CD4-positive, CD25-positive, alpha-beta regulatory T cell (primary cell): ENCODE results near the gene SRSF8. TPM values are rescaled to one million over a fixed set of nuclear protein-coding genes. Genes with fewer than 3 reads are reported as not detected.

Source experiments
- ATAC-seq, 2 donors: fragments of 150-1000 bp; cut with Tn5 transposase; one replicate each; pipeline ENCODE4 v1.10.0; 2021; ENCODE audit warnings: low read depth in 2 of 2, moderate number of reproducible peaks in 2 of 2, moderate library complexity in 1 of 2
- DNase-seq, 3 donors: peaks; one replicate each; pipeline versions ENCODE4 v3.0.0 to v3.0.0-alpha.2; 2012 to 2022; ENCODE audit warnings: mixed read lengths in 1 of 3
- H3K27ac ChIP-seq: one replicate; pipeline ENCODE4 v1.7.0; 2013; ENCODE audit warnings: mild to moderate bottlenecking, low read length; ENCODE audit not compliant: insufficient read depth, poor library complexity, severe bottlenecking
- H3K27me3 ChIP-seq: one replicate; pipeline ENCODE4 v1.7.0; 2013; ENCODE audit warnings: low read length; ENCODE audit not compliant: control insufficient read depth, insufficient read depth
- H3K36me3 ChIP-seq: one replicate; pipeline ENCODE4 v1.7.0; 2013; ENCODE audit warnings: mild to moderate bottlenecking, low read length, moderate library complexity; ENCODE audit not compliant: control insufficient read depth, insufficient read depth
- H3K4me1 ChIP-seq: 2 replicates; pipeline ENCODE4 v1.7.0; 2013; ENCODE audit warnings: mild to moderate bottlenecking, low read length; ENCODE audit not compliant: insufficient read depth, control insufficient read depth, poor library complexity, severe bottlenecking
- H3K4me3 ChIP-seq: one replicate; pipeline ENCODE4 v1.7.0; 2013; ENCODE audit warnings: low read depth, mild to moderate bottlenecking, low read length, moderate library complexity
- H3K9me3 ChIP-seq, 2 experiments: 1 replicate in 1 of 2; 2 replicates in 1 of 2; pipeline ENCODE4 v1.7.0; 2013; ENCODE audit warnings: low read length in 2 of 2, mild to moderate bottlenecking in 1 of 2, moderate library complexity in 1 of 2; ENCODE audit not compliant: control insufficient read depth in 2 of 2
- H3K27ac Mint-ChIP-seq, 3 donors: one replicate each; pipeline ENCODE4 v1.8.0; 2020 to 2022; ENCODE audit warnings: mild to moderate bottlenecking in 3 of 3, mixed read lengths in 3 of 3, moderate library complexity in 2 of 3
- H3K27me3 Mint-ChIP-seq: one replicate; pipeline ENCODE4 v1.8.0; 2022; ENCODE audit warnings: mild to moderate bottlenecking, mixed read lengths
- H3K36me3 Mint-ChIP-seq: one replicate; pipeline ENCODE4 v1.8.0; 2020; ENCODE audit warnings: mixed read lengths
- H3K4me1 Mint-ChIP-seq, 4 donors: one replicate each; pipeline ENCODE4 v1.8.0; 2020 to 2022; ENCODE audit warnings: mixed read lengths in 4 of 4, mild to moderate bottlenecking in 1 of 4
- H3K4me3 Mint-ChIP-seq, 4 donors: one replicate each; pipeline ENCODE4 v1.8.0; 2020 to 2022; ENCODE audit warnings: mild to moderate bottlenecking in 4 of 4, mixed read lengths in 4 of 4, moderate library complexity in 3 of 4
- H3K9me3 Mint-ChIP-seq, 7 donors: one replicate each; pipeline ENCODE4 v1.8.0; 2020 to 2022; ENCODE audit warnings: mixed read lengths in 7 of 7, mild to moderate bottlenecking in 3 of 7, moderate library complexity in 2 of 7
- polyA plus RNA-seq, 4 donors: library from polyadenylated mRNA; unstranded; fragments of 300-500 nt; fragmentation: Illumina TruSeq; gene quantifications; one replicate each; pipeline ENCODE4 v1.2.3, GENCODE V29; 2021
- total RNA-seq: library from RNA; stranded (reverse); gene quantifications from one replicate; pipeline ENCODE4 v1.2.3, GENCODE V29; 2022

SRSF8 gene
- total and polyA plus RNA-seq, 5 donors from 2014 or later: 57.4 to 145 (median 132) TPM

DNA sequence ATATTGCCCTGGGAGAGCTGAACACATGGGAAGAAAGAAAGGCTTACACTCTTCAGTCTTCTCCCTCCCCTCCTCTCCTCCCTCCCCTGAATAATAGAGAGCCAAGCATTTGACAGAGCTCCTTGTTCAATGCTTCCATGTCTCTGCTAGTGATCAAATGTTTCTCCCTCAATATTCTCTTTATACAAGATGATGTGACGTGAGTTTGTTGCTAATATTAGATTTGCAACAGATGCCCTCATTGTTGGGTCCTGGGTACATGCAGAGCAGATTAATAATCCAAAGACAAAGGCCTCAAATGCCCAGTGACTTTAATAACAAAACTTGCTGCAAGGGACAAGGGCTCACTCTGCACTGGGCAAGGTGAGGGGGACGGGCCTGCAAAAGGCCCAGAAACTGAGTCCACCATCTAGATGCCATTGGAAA, 15.9 kb downstream of the SRSF8 start:
- no peaks in the 10 kb centered on the region for H3K9me3 Mint-ChIP-seq
- ATAC-seq (no peak), DNase-seq (no peak)
- no peak overlapping the region for H3K27ac Mint-ChIP-seq
- H3K4me3 Mint-ChIP-seq: no peak overlapping the region
- no peaks in the 10 kb centered on the region for H3K4me1 ChIP-seq
- H3K9me3 ChIP-seq: no peaks in the 10 kb centered on the region
- H3K36me3 ChIP-seq: no peaks in the 10 kb centered on the region
- H3K27ac ChIP-seq: no peak overlapping the region
- no peak overlapping the region for H3K4me3 ChIP-seq
- no peaks in the 10 kb centered on the region for H3K4me1 Mint-ChIP-seq
- H3K36me3 Mint-ChIP-seq: no peaks in the 10 kb centered on the region
- peaks cover 7% of the 10 kb centered on the region for H3K27me3 Mint-ChIP-seq
- peaks cover 3% of the 10 kb centered on the region for H3K27me3 ChIP-seq

DNA sequence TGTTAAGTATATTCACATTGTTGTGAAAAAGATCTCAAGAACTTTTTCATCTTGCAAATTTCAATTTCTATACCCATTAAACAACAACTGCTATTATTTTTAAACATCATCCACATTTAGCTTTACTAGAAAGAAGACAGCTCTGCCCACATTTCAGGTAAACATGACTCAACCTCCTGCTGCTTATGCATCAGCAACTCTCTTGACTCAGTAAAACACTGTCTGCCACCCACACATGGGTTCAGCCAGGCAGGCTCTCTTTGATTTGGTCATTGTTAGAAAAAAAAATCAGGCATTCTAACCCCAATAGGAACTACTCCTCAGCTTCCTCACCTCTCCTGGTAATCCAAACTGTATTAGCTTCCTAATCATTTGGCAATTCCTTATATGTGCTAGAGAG, 17.8 kb downstream of the SRSF8 start:
- peaks cover 4% of the 10 kb centered on the region for H3K27me3 Mint-ChIP-seq
- peaks cover 3% of the 10 kb centered on the region for H3K27me3 ChIP-seq
- no peaks in the 10 kb centered on the region for H3K9me3 ChIP-seq
- H3K27ac ChIP-seq: no peak overlapping the region
- H3K4me3 ChIP-seq: no peak overlapping the region
- no peaks in the 10 kb centered on the region for H3K36me3 ChIP-seq
- DNase-seq (peak in 1 of 3 donors; percentile 48), ATAC-seq (no peak)
- no peak overlapping the region for H3K4me3 Mint-ChIP-seq
- no peak overlapping the region for H3K27ac Mint-ChIP-seq
- peaks cover 10% of the 10 kb centered on the region for H3K4me1 ChIP-seq
- H3K36me3 Mint-ChIP-seq: no peaks in the 10 kb centered on the region
- peaks cover 5 to 14% (median 10%) of the 10 kb centered on the region in 4 donors for H3K4me1 Mint-ChIP-seq
- no peaks in the 10 kb centered on the region for H3K9me3 Mint-ChIP-seq

DNA sequence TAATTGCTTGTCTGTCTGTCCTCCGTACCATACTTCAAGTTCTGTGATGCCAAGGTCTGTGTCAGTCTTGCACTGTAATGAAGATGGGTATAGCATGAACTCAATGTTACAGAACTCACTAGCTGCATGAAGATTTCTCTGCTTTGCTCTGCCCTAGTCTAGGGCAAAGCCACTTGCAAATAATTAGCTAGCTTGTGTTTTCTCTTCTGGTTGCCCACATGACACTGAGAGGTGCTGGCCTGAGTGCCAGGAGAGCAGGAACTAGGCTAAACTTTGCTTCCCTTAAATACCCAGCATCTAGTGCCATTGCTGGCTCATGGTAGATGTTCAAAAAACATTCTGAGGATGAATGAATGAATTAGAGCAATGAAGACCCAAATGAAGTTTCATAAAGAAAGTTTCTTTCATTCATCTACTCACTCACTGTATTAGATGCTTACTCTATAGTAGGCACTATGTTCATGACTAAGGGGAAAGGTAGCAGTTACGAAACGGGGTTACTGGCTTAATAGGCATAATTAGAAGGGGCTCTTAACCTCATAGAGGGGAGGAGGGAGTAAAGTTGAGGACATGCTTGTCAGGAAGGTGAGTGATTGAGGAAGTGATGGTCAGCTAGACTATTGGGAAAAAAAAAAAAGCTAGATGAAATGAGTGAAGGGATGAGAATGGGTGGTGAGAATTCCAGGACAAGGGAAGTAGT, 18.5 kb downstream of the SRSF8 start:
- H3K4me3 Mint-ChIP-seq: peak overlapping the region in 1 of 4 donors; percentile 66
- H3K9me3 Mint-ChIP-seq: no peaks in the 10 kb centered on the region
- no peaks in the 10 kb centered on the region for H3K36me3 ChIP-seq
- H3K27me3 ChIP-seq: peaks cover 3% of the 10 kb centered on the region
- H3K4me1 ChIP-seq: peaks cover 14% of the 10 kb centered on the region
- H3K4me1 Mint-ChIP-seq: peaks cover 5 to 16% (median 11%) of the 10 kb centered on the region in 4 donors
- DNase-seq (no peak), ATAC-seq (no peak)
- peaks cover 4% of the 10 kb centered on the region for H3K27me3 Mint-ChIP-seq
- peak overlapping the region in 1 of 3 donors; percentile 48 for H3K27ac Mint-ChIP-seq
- H3K36me3 Mint-ChIP-seq: no peaks in the 10 kb centered on the region
- no peak overlapping the region for H3K4me3 ChIP-seq
- no peak overlapping the region for H3K27ac ChIP-seq
- H3K9me3 ChIP-seq: no peaks in the 10 kb centered on the region

DNA sequence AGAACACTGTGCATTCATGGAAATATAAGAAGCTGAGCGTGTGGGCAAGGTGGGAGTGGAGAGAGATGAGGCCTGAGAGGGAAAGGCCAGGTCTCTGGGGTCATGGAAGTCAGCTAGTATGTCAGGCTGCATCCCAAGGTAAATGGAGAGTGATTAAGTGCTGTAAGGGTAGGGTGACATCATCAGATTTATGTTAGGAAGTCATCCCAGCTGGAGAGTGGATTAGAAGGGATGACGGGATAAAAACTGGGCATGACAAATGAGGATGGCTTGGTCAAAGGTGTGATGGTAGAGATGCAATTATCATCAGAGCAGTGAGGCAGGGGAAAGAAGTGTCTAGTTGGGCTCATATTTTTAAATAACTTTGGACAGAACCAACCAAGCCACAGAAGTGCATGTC, 19.4 kb downstream of the SRSF8 start:
- Mint-ChIP-seq H3K27me3 (peaks cover 4% of the 10 kb centered on the region), H3K4me1 (peaks cover 11 to 25% (median 19%) of the 10 kb centered on the region in 4 donors), H3K36me3 (no peaks in the 10 kb centered on the region), H3K9me3 (no peaks in the 10 kb centered on the region), H3K4me3 (peak overlapping the region in 2 of 4 donors; percentile 64 to 66), H3K27ac (peak overlapping the region in 2 of 3 donors; percentile 48 to 80)
- DNase-seq (no peak), ATAC-seq (no peak)
- Histone ChIP-seq H3K4me1 (peaks cover 22% of the 10 kb centered on the region), H3K36me3 (no peaks in the 10 kb centered on the region), H3K27me3 (no peaks in the 10 kb centered on the region), H3K9me3 (no peaks in the 10 kb centered on the region), H3K27ac (no peak overlapping the region), H3K4me3 (no peak overlapping the region)

DNA sequence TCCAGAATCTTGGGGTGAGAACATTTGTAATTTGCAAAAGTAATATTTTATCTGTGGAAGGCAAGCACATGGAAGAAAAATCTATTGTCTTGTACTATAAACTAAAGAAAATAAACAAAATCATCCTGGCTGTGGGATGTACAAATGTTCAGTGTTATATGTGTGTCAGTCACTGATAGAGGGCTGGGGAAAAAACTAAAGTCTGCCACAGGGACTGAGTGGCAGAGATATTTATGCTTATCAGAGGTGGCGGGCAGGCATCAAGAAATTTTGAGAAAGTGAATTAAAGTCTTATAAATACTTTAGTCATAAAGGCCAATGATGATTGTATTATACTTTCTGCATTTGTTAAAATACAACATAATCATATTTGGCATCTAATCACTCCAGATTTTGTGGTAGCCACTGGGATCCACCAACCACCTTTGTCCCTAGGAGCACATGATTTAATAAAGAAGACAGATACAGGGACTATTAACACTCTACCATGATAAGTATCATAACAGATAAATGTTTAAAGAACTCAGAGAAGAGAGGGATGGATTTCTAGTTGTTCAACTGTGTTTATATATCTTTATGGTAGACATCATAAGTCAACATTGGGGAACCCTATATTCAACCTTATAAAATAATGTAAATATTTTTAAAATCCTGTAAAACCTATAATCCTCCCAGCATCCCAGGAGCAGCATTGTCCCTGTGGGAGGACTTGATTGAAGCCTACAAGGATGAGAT, 20.3 kb downstream of the SRSF8 start:
- Mint-ChIP-seq H3K4me3 (peak overlapping the region in 3 of 4 donors; percentile 26 to 69 (median 66)), H3K27me3 (peaks cover 4% of the 10 kb centered on the region), H3K27ac (peak overlapping the region in 1 of 3 donors; percentile 66), H3K36me3 (no peaks in the 10 kb centered on the region), H3K9me3 (no peaks in the 10 kb centered on the region), H3K4me1 (peaks cover 11 to 33% (median 28%) of the 10 kb centered on the region in 4 donors)
- H3K4me1 ChIP-seq: peaks cover 24% of the 10 kb centered on the region
- H3K9me3 ChIP-seq: no peaks in the 10 kb centered on the region
- no peaks in the 10 kb centered on the region for H3K27me3 ChIP-seq
- H3K4me3 ChIP-seq: no peak overlapping the region
- no peak for ATAC-seq
- H3K36me3 ChIP-seq: no peaks in the 10 kb centered on the region
- H3K27ac ChIP-seq: no peak overlapping the region
- no peak for DNase-seq

DNA sequence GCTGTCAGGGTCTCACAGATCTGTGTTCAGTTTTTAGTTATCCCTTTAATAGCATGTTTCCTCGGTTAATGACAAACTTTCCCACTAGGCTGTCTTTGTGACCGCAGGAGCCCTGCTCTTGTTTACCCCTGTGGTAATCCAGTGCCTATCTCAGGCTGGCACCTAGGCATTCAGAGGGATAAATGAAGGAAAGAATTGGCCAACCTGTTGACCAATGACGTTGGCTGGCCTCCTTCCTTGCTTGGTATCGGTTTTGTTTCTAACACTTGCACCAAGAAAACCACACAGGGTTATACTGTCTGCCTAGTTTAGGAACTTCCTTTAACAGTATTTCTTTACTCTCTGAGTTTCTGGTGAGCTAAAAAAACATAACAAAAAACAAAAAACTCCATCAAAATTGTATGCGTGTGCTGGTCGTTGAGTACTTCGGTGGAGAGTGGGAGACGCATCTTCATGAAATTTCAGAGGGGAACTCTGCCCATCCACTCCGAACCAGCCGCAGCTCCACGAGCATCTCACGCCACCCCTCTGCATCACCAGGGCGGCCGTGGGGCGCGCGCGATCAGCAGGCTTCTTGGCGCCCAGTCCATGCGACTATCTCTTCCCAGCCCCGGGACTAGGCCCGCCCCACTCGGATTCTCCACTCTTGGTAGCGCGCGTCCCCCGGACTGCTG, 22.4 kb downstream of the SRSF8 start:
- Histone ChIP-seq H3K36me3 (no peaks in the 10 kb centered on the region), H3K27me3 (no peaks in the 10 kb centered on the region), H3K4me3 (peak overlapping the region; percentile 73), H3K9me3 (no peaks in the 10 kb centered on the region), H3K27ac (peak overlapping the region; percentile 83), H3K4me1 (peaks cover 27% of the 10 kb centered on the region)
- Mint-ChIP-seq H3K36me3 (peaks cover 4% of the 10 kb centered on the region), H3K27me3 (peaks cover 4% of the 10 kb centered on the region), H3K4me3 (peak overlapping the region; percentile 90 to 96 (median 92)), H3K4me1 (peaks cover 17 to 51% (median 41%) of the 10 kb centered on the region in 4 donors), H3K9me3 (peaks cover 0 to 2% (median 0%) of the 10 kb centered on the region in 7 donors), H3K27ac (peak overlapping the region; percentile 96 to 98 (median 97))
- ATAC-seq (peak; percentile 60 to 64), DNase-seq (peak in 1 of 3 donors; percentile 83)

DNA sequence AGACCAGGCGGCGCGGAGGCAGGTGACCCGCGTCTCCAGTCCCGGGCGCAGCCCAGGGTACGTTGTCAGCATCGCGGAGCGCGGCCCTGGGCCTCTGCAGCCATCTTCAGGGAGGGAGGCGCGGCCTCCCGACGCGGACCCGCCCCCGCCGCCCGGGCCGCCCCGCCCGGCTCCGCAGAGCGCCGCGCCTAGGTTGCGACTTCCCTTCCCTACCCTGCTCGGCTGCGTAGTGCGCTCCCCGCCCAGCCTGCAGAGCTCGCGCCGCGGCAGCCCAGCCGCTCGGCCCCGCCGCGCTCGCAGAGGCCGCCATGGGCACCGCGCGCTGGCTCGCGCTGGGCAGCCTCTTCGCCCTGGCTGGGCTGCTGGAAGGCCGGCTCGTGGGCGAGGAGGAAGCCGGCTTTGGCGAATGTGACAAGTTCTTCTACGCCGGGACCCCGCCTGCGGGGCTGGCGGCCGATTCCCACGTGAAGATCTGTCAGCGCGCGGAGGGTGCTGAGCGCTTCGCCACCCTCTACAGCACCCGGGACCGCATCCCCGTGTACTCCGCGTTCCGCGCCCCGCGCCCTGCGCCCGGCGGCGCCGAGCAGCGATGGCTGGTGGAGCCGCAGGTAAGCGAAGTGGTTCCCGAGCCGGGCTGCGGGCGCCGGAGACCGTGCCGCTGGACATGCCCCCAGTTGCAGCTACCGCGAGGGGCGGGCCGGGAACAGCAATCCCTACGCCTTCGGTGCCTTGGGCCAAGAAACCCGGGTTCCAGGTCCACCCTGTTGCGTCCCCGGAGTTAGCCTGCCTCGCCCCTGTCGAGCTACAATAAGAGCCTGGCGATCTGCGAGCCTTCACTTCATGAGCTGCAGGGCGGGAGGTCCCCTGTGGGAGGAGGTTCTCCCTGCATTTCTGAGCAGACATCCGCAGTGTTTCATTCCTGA, 23.2 kb downstream of the SRSF8 start, which contains the start of gene ENDOD1:
Gene ENDOD1 (plus strand): TSS at position 227 of the 923 bp plus-strand sequence. CDS start 82 bp downstream, at position 309.
- ATAC-seq: peak; percentile 95 to 96

More for the DNA sequence above, 23.2 kb downstream of the SRSF8 start, which contains the start of gene ENDOD1:
- peak within 1 kb of the TSS; percentile 75 for H3K4me3 ChIP-seq
- Mint-ChIP-seq H3K9me3 (peaks cover 0 to 2% (median 0%) of the 10 kb centered on the region in 7 donors), H3K36me3 (peaks cover 4% of the 10 kb centered on the region), H3K4me1 (peaks cover 17 to 56% (median 41%) of the 10 kb centered on the region in 4 donors), H3K27me3 (peaks cover 4% of the 10 kb centered on the region), H3K4me3 (peak within 1 kb of the TSS; percentile 90 to 96 (median 92)), H3K27ac (peak within 1 kb of the TSS; percentile 96 to 98 (median 97))
- H3K27me3 ChIP-seq: no peaks in the 10 kb centered on the region
- no peaks in the 10 kb centered on the region for H3K36me3 ChIP-seq
- H3K4me1 ChIP-seq: peaks cover 27% of the 10 kb centered on the region
- no peaks in the 10 kb centered on the region for H3K9me3 ChIP-seq
- H3K27ac ChIP-seq: peak within 1 kb of the TSS; percentile 83
- DNase-seq: peak; percentile 79 to 91 (median 89)
